IMR-90 (cell line): Measurements from ENCODE around the gene GNB5. TPM values are rescaled to one million over a fixed set of nuclear protein-coding genes. Genes with fewer than 3 reads are reported as not detected.

Experiments used
- ATAC-seq: fragments of 200-7000 bp; cut with Tn5 transposase; 2 replicates; pipeline ENCODE4 v1.9.1; 2020; ENCODE audit warnings: low read depth, mild to moderate bottlenecking, moderate library complexity
- BruUV-seq: library from RNA; stranded (reverse); fragments of 400-500 nt; replicated peaks from 2 replicates; lab custom pipeline; 2021; lab: Mats Ljungman, UMichigan
- CTCF ChIA-PET: fragments of 300-600 bp; formaldehyde crosslinking; extraction: SDS; loops from one replicate; lab custom pipeline; 2021; ENCODE audit warnings: antibody characterized with exemption; lab: Yijun Ruan, JAX
- POLR2A ChIA-PET: fragments of 300-600 bp; sonication (Branson Sonifier 250); formaldehyde crosslinking; loops from one replicate; lab custom pipeline; 2022; ENCODE audit warnings: antibody characterized with exemption; ENCODE audit not compliant: unreplicated experiment; lab: Charles Lee
- DNase-seq: peaks from one replicate; pipeline ENCODE4 v3.0.0; 2013
- H2AFZ ChIP-seq: replicated peaks from 2 replicates; pipeline ENCODE3; 2013; ENCODE audit warnings: low read length, mild to moderate bottlenecking; ENCODE audit not compliant: poor library complexity
- H2AK5ac ChIP-seq: 2 replicates; pipeline ENCODE4 v1.6.1; 2013; ENCODE audit warnings: low read depth, low read length, inconsistent platforms
- H2AK9ac ChIP-seq: replicated peaks from 2 replicates; pipeline ENCODE3; 2013; ENCODE audit warnings: mild to moderate bottlenecking, low read depth, low read length, moderate library complexity; ENCODE audit not compliant: poor library complexity
- H2BK120ac ChIP-seq: 2 replicates; pipeline ENCODE4 v1.6.1; 2013; ENCODE audit warnings: low read depth, low read length, inconsistent platforms
- H2BK15ac ChIP-seq: 3 replicates; pipeline ENCODE4 v1.6.1; 2013; ENCODE audit warnings: low read depth, low read length, inconsistent platforms
- H2BK20ac ChIP-seq: 2 replicates; pipeline ENCODE4 v1.6.1; 2013; ENCODE audit warnings: low read depth, mild to moderate bottlenecking, inconsistent platforms, low read length, moderate library complexity
- H2BK5ac ChIP-seq: 2 replicates; pipeline ENCODE4 v1.6.1; 2013; ENCODE audit warnings: mild to moderate bottlenecking, low read depth, low read length, inconsistent platforms; ENCODE audit not compliant: poor library complexity, severe bottlenecking
- H3K14ac ChIP-seq: replicated peaks from 2 replicates; pipeline ENCODE4 v1.6.1; 2013; ENCODE audit warnings: low read depth, low read length, inconsistent platforms
- H3K18ac ChIP-seq: 2 replicates; pipeline ENCODE4 v1.6.1; 2013; ENCODE audit warnings: low read depth, low read length, control low read depth
- H3K23ac ChIP-seq: 2 replicates; pipeline ENCODE4 v1.6.1; 2013; ENCODE audit warnings: low read depth, low read length, inconsistent platforms
- H3K27ac ChIP-seq: 2 replicates; pipeline ENCODE4 v1.5.1; 2013; ENCODE audit warnings: mild to moderate bottlenecking, control low read depth, low read length; ENCODE audit not compliant: insufficient read depth
- H3K27me3 ChIP-seq: 2 replicates; pipeline ENCODE4 v1.6.1; 2013; ENCODE audit warnings: low read length; ENCODE audit not compliant: control insufficient read depth, insufficient read depth
- H3K36me3 ChIP-seq: 2 replicates; pipeline ENCODE4 v1.6.1; 2013; ENCODE audit warnings: low read length, mixed read lengths; ENCODE audit not compliant: control insufficient read depth, insufficient read depth
- H3K4ac ChIP-seq: 2 replicates; pipeline ENCODE4 v1.6.1; 2013; ENCODE audit warnings: low read depth, low read length, inconsistent platforms
- H3K4me1 ChIP-seq: 2 replicates; pipeline ENCODE4 v1.6.1; 2013; ENCODE audit warnings: low read length, mixed read lengths; ENCODE audit not compliant: control insufficient read depth, insufficient read depth
- H3K4me2 ChIP-seq: 2 replicates; pipeline ENCODE4 v1.6.1; 2013; ENCODE audit warnings: low read depth, mild to moderate bottlenecking, control low read depth, low read length, moderate library complexity
- H3K4me3 ChIP-seq: 2 replicates; pipeline ENCODE4 v1.5.1; 2013; ENCODE audit warnings: low read depth, mild to moderate bottlenecking, control low read depth, low read length, moderate library complexity; ENCODE audit not compliant: insufficient read depth
- H3K56ac ChIP-seq: 2 replicates; pipeline ENCODE4 v1.6.1; 2013; ENCODE audit warnings: low read length, inconsistent platforms; ENCODE audit not compliant: insufficient read depth; ENCODE audit errors: extremely low read depth
- H3K79me1 ChIP-seq, 2 experiments: 2 replicates each; pipeline ENCODE4 v1.6.1; 2013; ENCODE audit warnings: low read length in 2 of 2, inconsistent platforms in 1 of 2, low read depth in 1 of 2
- H3K9ac ChIP-seq: 2 replicates; pipeline ENCODE4 v1.6.1; 2013; ENCODE audit warnings: low read depth, low read length, control low read depth
- H3K9me1 ChIP-seq: 2 replicates; pipeline ENCODE4 v1.6.1; 2013; ENCODE audit warnings: low read length, inconsistent platforms; ENCODE audit not compliant: insufficient read depth
- H3K9me3 ChIP-seq: 2 replicates; pipeline ENCODE4 v1.6.1; 2013; ENCODE audit warnings: low read length; ENCODE audit not compliant: control insufficient read depth, insufficient read depth
- H4K20me1 ChIP-seq: 2 replicates; pipeline ENCODE4 v1.6.1; 2013; ENCODE audit warnings: low read length, inconsistent platforms; ENCODE audit not compliant: insufficient read depth
- H4K5ac ChIP-seq: 2 replicates; pipeline ENCODE4 v1.6.1; 2013; ENCODE audit warnings: mild to moderate bottlenecking, low read depth, low read length, control low read depth
- H4K8ac ChIP-seq, 2 experiments: 2 replicates each; pipeline ENCODE4 v1.6.1; 2013; ENCODE audit warnings: low read depth in 2 of 2, low read length in 2 of 2, control low read depth in 1 of 2, inconsistent platforms in 1 of 2
- H4K91ac ChIP-seq: 2 replicates; pipeline ENCODE4 v1.6.1; 2013; ENCODE audit warnings: low read depth, low read length, inconsistent platforms; ENCODE audit not compliant: insufficient read depth
- BHLHE40 ChIP-seq: fragments of 150-350 bp; IDR thresholded peaks from 2 replicates; pipeline ENCODE4 v1.6.1; 2016; ENCODE audit warnings: mild to moderate bottlenecking, low read depth, low read length
- CEBPB ChIP-seq: IDR thresholded peaks from 2 replicates; pipeline ENCODE4 v1.6.1; 2012; ENCODE audit warnings: low read depth, low read length, improper control_type of control experiment
- CHD1 ChIP-seq: IDR thresholded peaks from 2 replicates; pipeline ENCODE4 v1.6.1; 2012; ENCODE audit warnings: low read depth, low read length, improper control_type of control experiment
- FOS ChIP-seq: fragments of 150-350 bp; IDR thresholded peaks from 2 replicates; pipeline ENCODE4 v1.6.1; 2016; ENCODE audit warnings: low read depth, low read length
- MAFK ChIP-seq: IDR thresholded peaks from 2 replicates; pipeline ENCODE4 v1.6.1; 2012; ENCODE audit warnings: low read depth, low read length, improper control_type of control experiment
- MXI1 ChIP-seq: IDR thresholded peaks from 2 replicates; pipeline ENCODE4 v1.6.1; 2012; ENCODE audit warnings: low read depth, mild to moderate bottlenecking, low read length, moderate library complexity, borderline replicate concordance
- POLR2A ChIP-seq: IDR thresholded peaks from 2 replicates; pipeline ENCODE4 v1.6.1; 2012; ENCODE audit warnings: mild to moderate bottlenecking, low read depth, low read length
- RAD21 ChIP-seq: IDR thresholded peaks from 2 replicates; pipeline ENCODE4 v1.6.1; 2012; ENCODE audit warnings: low read length, improper control_type of control experiment
- RCOR1 ChIP-seq: IDR thresholded peaks from 2 replicates; pipeline ENCODE4 v1.6.1; 2012; ENCODE audit warnings: mild to moderate bottlenecking, low read length, improper control_type of control experiment; ENCODE audit not compliant: insufficient replicate concordance
- SMC3 ChIP-seq: fragments of 150-350 bp; IDR thresholded peaks from 2 replicates; pipeline ENCODE4 v1.6.1; 2016; ENCODE audit warnings: low read depth, mild to moderate bottlenecking, antibody characterized with exemption, low read length, moderate library complexity
- whole genome bisulfite sequencing, 2 experiments: methylation state at CpG; one replicate each; pipeline versions ENCODE4 v1.1.5 to v1.1.7; 2013; ENCODE audit warnings: missing lambda C conversion rate in 2 of 2; ENCODE audit not compliant: insufficient read length in 1 of 2; ENCODE audit errors: extremely low coverage in 2 of 2; 5-methylcytosine and 5-hydroxymethylcytosine counted together
- dilution Hi-C: fragments of 300-500 bp; cut with HindIII; formaldehyde crosslinking; loops from one replicate; pipeline ENCODE4 v1.14.3; 2018; ENCODE audit warnings: low sequenced_read_pairs; ENCODE audit not compliant: unreplicated experiment
- in situ Hi-C: fragments of 300-500 bp; cut with MboI; formaldehyde crosslinking; loops from 3 replicates; pipeline ENCODE4 v1.14.3; 2019; ENCODE audit warnings: low sequenced_read_pairs, inconsistent platforms, mixed read lengths
- intact Hi-C: fragments of 100-400 bp; cut with micrococcal nuclease; formaldehyde crosslinking; loops from 2 replicates; pipeline ENCODE4 v1.10.0; 2022
- polyA plus RNA-seq, 3 experiments: library from polyadenylated mRNA; depleted of rRNA; stranded (reverse); fragments of >200 nt; gene quantifications; 2 replicates each; pipeline ENCODE4 v1.2.3, GENCODE V29; 2012; ENCODE audit warnings: low replicate concordance in 1 of 3
- total RNA-seq: library from RNA; depleted of rRNA; stranded (reverse); fragments of >200 nt; gene quantifications from 2 replicates; pipeline ENCODE4 v1.2.3, GENCODE V29; 2012
- TF ChIP-seq, protein P1 (sequence below): conservative IDR thresholded peaks from 2 replicates; pipeline ENCODE4 v1.5.1; 2012; ENCODE audit warnings: mild to moderate bottlenecking, low read depth, low read length, improper control_type of control experiment
- TF ChIP-seq, protein P2 (sequence below): fragments of 150-350 bp; IDR thresholded peaks from 2 replicates; pipeline ENCODE4 v1.6.1; 2016; ENCODE audit warnings: low read depth, mild to moderate bottlenecking, low read length, moderate library complexity, borderline replicate concordance

GNB5 gene
- total and polyA plus RNA-seq, 2 of the 4 experiments (the other 2 are of a cell fraction): 27.7 to 33.2 TPM

DNA sequence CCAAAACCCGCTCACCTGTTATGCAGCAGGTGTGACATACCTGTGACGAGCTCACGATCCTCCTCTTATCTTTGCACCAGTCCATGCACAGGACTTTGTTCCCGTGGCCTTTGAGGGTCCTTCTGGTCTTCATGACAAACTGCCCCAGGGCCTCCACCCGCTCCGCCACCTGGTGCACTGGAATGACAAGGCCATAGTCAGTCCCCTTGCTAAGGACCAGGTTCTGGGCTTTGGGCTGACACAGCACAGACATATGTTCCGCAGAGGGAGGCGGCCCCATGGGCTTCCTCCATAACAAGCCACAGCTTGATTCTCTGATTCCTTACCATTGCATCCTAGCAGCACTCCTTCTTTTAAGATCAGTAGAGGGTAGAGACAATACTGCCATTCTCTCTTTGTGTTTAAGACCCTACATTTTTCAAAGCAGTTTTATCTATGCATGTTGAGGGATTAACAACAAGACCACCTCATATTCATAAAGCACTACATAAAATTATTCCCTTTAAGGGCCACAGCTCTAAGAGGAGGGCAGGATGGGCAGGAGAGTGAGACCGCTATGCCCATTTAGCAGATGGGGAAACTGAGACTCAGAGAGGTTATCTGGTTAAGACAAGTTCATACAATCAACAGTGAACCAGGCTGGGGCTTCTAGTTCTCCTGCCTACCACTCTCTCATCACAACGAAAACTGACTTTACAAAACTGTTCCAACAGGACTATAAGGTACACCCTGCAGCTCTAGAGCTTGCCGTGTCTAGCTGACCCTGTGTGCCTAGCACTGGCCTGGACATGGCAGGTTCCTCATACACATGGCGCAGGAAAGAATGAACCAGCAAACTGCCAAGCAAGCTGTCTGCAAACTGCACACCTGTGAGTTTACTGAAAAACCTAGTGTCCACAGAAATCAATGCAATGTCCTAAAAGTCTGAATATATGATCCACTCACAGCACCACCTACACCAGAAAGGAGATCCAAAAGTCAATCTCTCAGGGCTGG is 37.0 kb downstream of the GNB5 start:
- Histone ChIP-seq H3K27me3 (no peaks in the 10 kb centered on the region), H3K9me1 (peaks cover 3% of the 10 kb centered on the region; the same call in 1 of the 2 replicates), H3K56ac (no peak overlapping the region), H2AFZ (no peak overlapping the region), H3K9me3 (no peaks in the 10 kb centered on the region), H3K79me1 (peaks cover 9% of the 10 kb centered on the region in 2 experiments; a peak in 3 of 4 replicates), H3K4me3 (no peak overlapping the region), H3K4me1 (peaks cover 4% of the 10 kb centered on the region), H4K91ac (no peak overlapping the region), H3K18ac (no peak overlapping the region), H2AK9ac (no peak overlapping the region), H3K14ac (no peak overlapping the region), H2BK5ac (no peak overlapping the region), H3K23ac (no peak overlapping the region), H2AK5ac (no peak overlapping the region), H3K36me3 (peaks cover 14% of the 10 kb centered on the region), H3K4me2 (no peak overlapping the region), H3K4ac (no peak overlapping the region), H3K9ac (no peak overlapping the region), H4K20me1 (no peaks in the 10 kb centered on the region), H3K27ac (no peak overlapping the region), H2BK120ac (no peak overlapping the region), H2BK15ac (no peak overlapping the region), H4K5ac (no peak overlapping the region), H2BK20ac (no peak overlapping the region), H4K8ac (no peak overlapping the region)
- WGBS, 2 experiments: 95% methylated on average over 4 of the region's 12 CpGs; no CpG with 5 or more reads in 1 of the 2 experiments
- in situ Hi-C loops: no loop called here
- CTCF ChIA-PET: interaction anchor here (1.2 kb wide), 2 partner anchors 14 to 73 kb away, joined by 3 read pairs; no protein-coding TSS in a partner anchor
- no TSS peak for BruUV-seq
- POLR2A ChIA-PET: no interaction called here
- no peak for TF ChIP-seq RCOR1
- TF ChIP-seq, protein P1, sequence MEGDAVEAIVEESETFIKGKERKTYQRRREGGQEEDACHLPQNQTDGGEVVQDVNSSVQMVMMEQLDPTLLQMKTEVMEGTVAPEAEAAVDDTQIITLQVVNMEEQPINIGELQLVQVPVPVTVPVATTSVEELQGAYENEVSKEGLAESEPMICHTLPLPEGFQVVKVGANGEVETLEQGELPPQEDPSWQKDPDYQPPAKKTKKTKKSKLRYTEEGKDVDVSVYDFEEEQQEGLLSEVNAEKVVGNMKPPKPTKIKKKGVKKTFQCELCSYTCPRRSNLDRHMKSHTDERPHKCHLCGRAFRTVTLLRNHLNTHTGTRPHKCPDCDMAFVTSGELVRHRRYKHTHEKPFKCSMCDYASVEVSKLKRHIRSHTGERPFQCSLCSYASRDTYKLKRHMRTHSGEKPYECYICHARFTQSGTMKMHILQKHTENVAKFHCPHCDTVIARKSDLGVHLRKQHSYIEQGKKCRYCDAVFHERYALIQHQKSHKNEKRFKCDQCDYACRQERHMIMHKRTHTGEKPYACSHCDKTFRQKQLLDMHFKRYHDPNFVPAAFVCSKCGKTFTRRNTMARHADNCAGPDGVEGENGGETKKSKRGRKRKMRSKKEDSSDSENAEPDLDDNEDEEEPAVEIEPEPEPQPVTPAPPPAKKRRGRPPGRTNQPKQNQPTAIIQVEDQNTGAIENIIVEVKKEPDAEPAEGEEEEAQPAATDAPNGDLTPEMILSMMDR: no peak
- no peak for TF ChIP-seq BHLHE40
- TF ChIP-seq MXI1: no peak
- TF ChIP-seq FOS: no peak
- TF ChIP-seq RAD21: no peak
- TF ChIP-seq, protein P2, sequence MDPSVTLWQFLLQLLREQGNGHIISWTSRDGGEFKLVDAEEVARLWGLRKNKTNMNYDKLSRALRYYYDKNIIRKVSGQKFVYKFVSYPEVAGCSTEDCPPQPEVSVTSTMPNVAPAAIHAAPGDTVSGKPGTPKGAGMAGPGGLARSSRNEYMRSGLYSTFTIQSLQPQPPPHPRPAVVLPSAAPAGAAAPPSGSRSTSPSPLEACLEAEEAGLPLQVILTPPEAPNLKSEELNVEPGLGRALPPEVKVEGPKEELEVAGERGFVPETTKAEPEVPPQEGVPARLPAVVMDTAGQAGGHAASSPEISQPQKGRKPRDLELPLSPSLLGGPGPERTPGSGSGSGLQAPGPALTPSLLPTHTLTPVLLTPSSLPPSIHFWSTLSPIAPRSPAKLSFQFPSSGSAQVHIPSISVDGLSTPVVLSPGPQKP: no peak
- TF ChIP-seq CEBPB: no peak
- no peak for TF ChIP-seq MAFK
- no peak for TF ChIP-seq SMC3
- TF ChIP-seq POLR2A: no peak
- no peak for TF ChIP-seq CHD1
- intact Hi-C loops: no loop called here
- DNase-seq (no peak), ATAC-seq (no peak)
- dilution Hi-C loops: no loop called here
